Transverse colon (tissue), 4 donors: ENCODE data around the gene KHDRBS1. TPM values are rescaled to one million over a fixed set of nuclear protein-coding genes. Genes with fewer than 3 reads are reported as not detected.

Experiments used
- DNase-seq: peaks from one replicate; pipeline ENCODE4 v3.0.0-alpha.2; 2019
- H3K27ac ChIP-seq, 4 donors: fragments of 200-600 bp; sonication (generic); 2 replicates each; pipeline ENCODE4 v1.5.1; 2016 to 2018; ENCODE audit warnings: inconsistent platforms in 4 of 4
- H3K27me3 ChIP-seq: fragments of 200-600 bp; sonication (generic); 2 replicates; pipeline ENCODE4 v1.5.1; 2017; ENCODE audit warnings: inconsistent platforms
- H3K36me3 ChIP-seq, 4 donors: fragments of 200-600 bp; sonication (generic); 2 replicates each; pipeline ENCODE4 v1.5.1; 2017 to 2019; ENCODE audit warnings: inconsistent platforms in 4 of 4
- H3K4me1 ChIP-seq, 4 donors: fragments of 200-600 bp; sonication (generic); 2 replicates each; pipeline ENCODE4 v1.5.1; 2017 to 2020; ENCODE audit warnings: inconsistent platforms in 4 of 4
- H3K4me3 ChIP-seq, 4 donors: fragments of 200-600 bp; sonication (generic); 1 replicate in 1 of 4; 2 replicates in 3 of 4; pipeline versions ENCODE4 v1.5.1 to v1.6.1; 2017 to 2019; ENCODE audit warnings: inconsistent platforms in 4 of 4
- H3K9me3 ChIP-seq, 2 donors: fragments of 200-600 bp; sonication (generic); 2 replicates each; pipeline ENCODE4 v1.5.1; 2017 to 2019; ENCODE audit warnings: inconsistent platforms in 2 of 2
- CTCF ChIP-seq, 5 experiments: fragments of 200-600 bp in 3 of 5; fragments of 450-650 bp in 2 of 5; sonication (generic) in 3 of 5; IDR thresholded peaks; 1 replicate in 2 of 5; 2 replicates in 3 of 5; pipeline ENCODE4 v1.5.1; 2016 to 2017; ENCODE audit warnings: antibody characterized with exemption in 5 of 5, inconsistent platforms in 3 of 5, mild to moderate bottlenecking in 2 of 5, moderate library complexity in 1 of 5
- EP300 ChIP-seq: sonication (generic); formaldehyde crosslinking; IDR thresholded peaks from one replicate; pipeline ENCODE4 v1.6.1; 2017; ENCODE audit warnings: antibody characterized with exemption, low read depth
- POLR2A ChIP-seq: fragments of 450-650 bp; IDR thresholded peaks from one replicate; pipeline ENCODE4 v1.6.1; 2016; ENCODE audit warnings: antibody characterized with exemption, mild to moderate bottlenecking, moderate library complexity
- POLR2AphosphoS5 ChIP-seq, 3 donors: sonication (generic); formaldehyde crosslinking; IDR thresholded peaks; one replicate each; pipeline ENCODE4 v1.6.1; 2016; ENCODE audit warnings: antibody characterized with exemption in 3 of 3
- WGBS, 2 donors: methylation state at CpG; one replicate each; pipeline ENCODE4 v1.1.5; 2018; ENCODE audit warnings: low coverage in 1 of 2; 5-methylcytosine and 5-hydroxymethylcytosine counted together
- in situ Hi-C, 4 donors: fragments of 200-750 bp; cut with MboI; loops; one replicate each; pipeline versions ENCODE4 v1.15.0 to v1.15.1; 2017; ENCODE audit warnings: low sequenced_read_pairs in 3 of 4, low pct_ligation_motif_present in 1 of 4, low pct_unique_long_range_greater_than_20kb in 1 of 4
- intact Hi-C: fragments of 100-400 bp; cut with DNase I; formaldehyde crosslinking; loops from one replicate; pipeline ENCODE4 v1.15.1; 2023; ENCODE audit warnings: low total_unique reads
- total RNA-seq, 4 donors: library from RNA; depleted of rRNA; stranded (reverse); fragments of >200 nt; gene quantifications; one replicate each; pipeline ENCODE4 v1.1.0, GENCODE V29; 2016

Gene KHDRBS1
- total RNA-seq, 4 donors from 2014 or later = 49.3 to 83.4 (median 57.1) TPM

GRCh38 chr1:32071758-32072621, 58.3 kb downstream of the KHDRBS1 start:
- 16 to 18% methylated on average over 14 of the region's 14 CpGs for WGBS, 2 donors
- H3K4me1 ChIP-seq = peaks cover 8 to 32% (median 18%) of the 10 kb centered on the region in 4 donors
- intact Hi-C loops = no loop called here

GRCh38 chr1:32072622-32073298, 59.1 kb downstream of the KHDRBS1 start, which contains the start of gene TMEM39B:
Gene TMEM39B (plus strand): TSS chr1:32072939. CDS start chr1:32073048, 109 bp downstream.
- 2% methylated on average over 18 of the region's 67 CpGs; no CpG with 5 or more reads in 1 of the 2 donors for WGBS, 2 donors

More at GRCh38 chr1:32071758-32072621, 58.3 kb downstream of the KHDRBS1 start:
- Histone ChIP-seq H3K27ac (peak overlapping the region; percentile 87 to 99 (median 96)), H3K4me3 (peak overlapping the region; percentile 74 to 90 (median 80)), H3K9me3 (no peaks in the 10 kb centered on the region), H3K27me3 (peaks cover 2% of the 10 kb centered on the region), H3K36me3 (peaks cover 0 to 6% (median 0%) of the 10 kb centered on the region in 4 donors)
- in situ Hi-C loops = no loop called here
- TF ChIP-seq CTCF (IDR thresholded peaks at IDR 0.05) = no peak
- TF ChIP-seq EP300 = no peak
- no peak for TF ChIP-seq POLR2A
- TF ChIP-seq POLR2AphosphoS5 (IDR thresholded peaks at IDR 0.05) = no peak
- no peak for DNase-seq

GRCh38 chr1:32073299-32074229, 59.9 kb downstream of the KHDRBS1 start:
- TF ChIP-seq POLR2AphosphoS5 (IDR thresholded peaks at IDR 0.05) = no peak
- peak in 2 of 5 experiments; percentile 10 to 30 for TF ChIP-seq CTCF (IDR thresholded peaks at IDR 0.05)
- 36 to 50% methylated on average over 10 to 25 of the region's 28 CpGs for WGBS, 2 donors
- H3K27me3 ChIP-seq = peaks cover 2% of the 10 kb centered on the region
- no peak for DNase-seq
- peak overlapping the region; percentile 74 to 90 (median 80) for H3K4me3 ChIP-seq
- no peaks in the 10 kb centered on the region for H3K9me3 ChIP-seq
- in situ Hi-C loops (no loop called here), intact Hi-C loops (no loop called here)
- peaks cover 8 to 27% (median 15%) of the 10 kb centered on the region in 4 donors for H3K4me1 ChIP-seq
- H3K36me3 ChIP-seq = peaks cover 0 to 6% (median 0%) of the 10 kb centered on the region in 4 donors
- H3K27ac ChIP-seq = peak overlapping the region; percentile 87 to 99 (median 96)

More at GRCh38 chr1:32072622-32073298, 59.1 kb downstream of the KHDRBS1 start, which contains the start of gene TMEM39B:
- in situ Hi-C loops (no loop called here), intact Hi-C loops (no loop called here)
- Histone ChIP-seq H3K9me3 (no peaks in the 10 kb centered on the region), H3K27me3 (peaks cover 2% of the 10 kb centered on the region), H3K27ac (peak within 1 kb of the TSS; percentile 87 to 99 (median 96)), H3K4me1 (peaks cover 8 to 27% (median 15%) of the 10 kb centered on the region in 4 donors), H3K36me3 (peaks cover 0 to 6% (median 0%) of the 10 kb centered on the region in 4 donors), H3K4me3 (peak within 1 kb of the TSS; percentile 74 to 90 (median 80))
- TF ChIP-seq EP300 = no peak
- peak; percentile 60 to 79 (median 71) for TF ChIP-seq POLR2AphosphoS5 (IDR thresholded peaks at IDR 0.05)
- peak in 3 of 5 experiments; percentile 12 to 40 (median 38) for TF ChIP-seq CTCF (IDR thresholded peaks at IDR 0.05)
- TF ChIP-seq POLR2A = peak; percentile 44
- DNase-seq = peak; percentile 95
